GM12875 (cell line): ENCODE data around the gene ZNF343.
A peak's percentile ranks its signal among the peaks of the same experiment; 100 is the strongest.

ENCODE experiments used
- H3K4me3 ChIP-seq: one replicate; pipeline ENCODE4 v1.5.1; 2011; ENCODE audit warnings: low read depth, low read length, control low read depth
- TF ChIP-seq, protein P1 (sequence below): IDR thresholded peaks from 2 replicates; pipeline ENCODE4 v1.5.1; 2011; ENCODE audit warnings: low read depth, mild to moderate bottlenecking, control low read depth, inconsistent platforms, low read length, moderate library complexity, borderline replicate concordance; ENCODE audit not compliant: insufficient read depth

The ZNF343 gene

DNA sequence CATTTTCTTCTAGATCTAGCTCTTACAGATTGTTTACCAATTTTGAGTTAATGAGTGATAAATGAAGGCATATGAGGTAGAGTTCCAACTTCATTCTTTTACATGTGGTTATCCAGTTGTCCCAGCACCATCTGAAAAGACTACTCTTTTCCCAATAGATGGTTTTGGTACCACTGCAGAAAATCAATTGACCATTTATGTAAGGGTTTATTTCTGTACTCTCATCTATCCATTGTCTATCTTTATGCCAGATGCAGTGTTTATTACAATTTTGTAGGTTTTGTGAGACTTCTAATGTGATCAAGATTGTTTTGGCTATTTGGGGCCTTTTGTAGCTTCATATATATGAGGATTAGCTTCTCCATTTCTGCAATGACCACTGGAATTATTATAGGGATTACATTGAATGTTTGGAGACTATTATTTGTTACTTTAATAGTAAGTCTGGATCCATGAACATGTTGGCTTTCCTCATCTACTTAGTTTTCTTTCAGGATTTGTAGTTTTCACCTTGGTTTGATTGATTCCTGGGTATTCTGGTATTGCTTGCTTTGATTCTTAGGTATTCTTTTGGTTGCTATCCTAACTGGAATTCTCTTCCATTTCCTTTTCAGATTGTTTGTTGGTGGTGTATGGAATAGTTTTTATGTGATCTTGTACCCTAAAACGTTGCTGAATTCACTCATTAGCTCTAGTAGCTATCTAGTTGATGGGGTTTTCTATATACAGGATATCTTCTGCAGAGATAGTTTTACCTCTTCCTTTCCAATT, 48.5 kb downstream of the ZNF343 start:
- H3K4me3 ChIP-seq = no peak overlapping the region
- TF ChIP-seq, protein P1, sequence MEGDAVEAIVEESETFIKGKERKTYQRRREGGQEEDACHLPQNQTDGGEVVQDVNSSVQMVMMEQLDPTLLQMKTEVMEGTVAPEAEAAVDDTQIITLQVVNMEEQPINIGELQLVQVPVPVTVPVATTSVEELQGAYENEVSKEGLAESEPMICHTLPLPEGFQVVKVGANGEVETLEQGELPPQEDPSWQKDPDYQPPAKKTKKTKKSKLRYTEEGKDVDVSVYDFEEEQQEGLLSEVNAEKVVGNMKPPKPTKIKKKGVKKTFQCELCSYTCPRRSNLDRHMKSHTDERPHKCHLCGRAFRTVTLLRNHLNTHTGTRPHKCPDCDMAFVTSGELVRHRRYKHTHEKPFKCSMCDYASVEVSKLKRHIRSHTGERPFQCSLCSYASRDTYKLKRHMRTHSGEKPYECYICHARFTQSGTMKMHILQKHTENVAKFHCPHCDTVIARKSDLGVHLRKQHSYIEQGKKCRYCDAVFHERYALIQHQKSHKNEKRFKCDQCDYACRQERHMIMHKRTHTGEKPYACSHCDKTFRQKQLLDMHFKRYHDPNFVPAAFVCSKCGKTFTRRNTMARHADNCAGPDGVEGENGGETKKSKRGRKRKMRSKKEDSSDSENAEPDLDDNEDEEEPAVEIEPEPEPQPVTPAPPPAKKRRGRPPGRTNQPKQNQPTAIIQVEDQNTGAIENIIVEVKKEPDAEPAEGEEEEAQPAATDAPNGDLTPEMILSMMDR = no peak

DNA sequence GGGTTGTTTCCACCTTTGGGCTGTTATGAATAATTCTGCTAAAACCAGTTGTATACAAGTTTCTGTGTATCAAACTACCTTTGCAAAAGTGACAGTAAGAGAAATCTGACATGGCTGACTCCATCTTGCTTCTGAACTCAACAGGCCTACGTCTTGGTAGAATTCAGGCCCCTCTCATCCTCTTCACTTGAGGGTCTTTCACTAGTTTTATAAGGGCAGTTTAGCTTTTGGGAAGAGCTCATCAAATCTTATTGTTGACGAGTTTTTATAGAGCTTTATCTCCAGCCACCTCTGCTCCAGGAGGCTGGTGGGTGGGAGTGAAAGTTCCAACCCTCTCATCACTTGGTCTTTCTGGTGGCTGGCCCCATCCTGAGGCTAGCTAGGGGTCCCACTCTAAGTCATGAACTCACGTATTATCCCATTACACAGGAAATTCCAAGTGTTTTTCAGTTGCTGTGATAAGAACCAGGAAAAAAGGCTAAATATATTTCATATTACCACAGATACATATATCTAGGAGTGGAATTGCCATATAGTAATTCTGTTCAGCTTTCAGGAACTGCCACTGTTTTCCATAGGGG, 49.7 kb downstream of the ZNF343 start:
- TF ChIP-seq, protein P1 = no peak

DNA sequence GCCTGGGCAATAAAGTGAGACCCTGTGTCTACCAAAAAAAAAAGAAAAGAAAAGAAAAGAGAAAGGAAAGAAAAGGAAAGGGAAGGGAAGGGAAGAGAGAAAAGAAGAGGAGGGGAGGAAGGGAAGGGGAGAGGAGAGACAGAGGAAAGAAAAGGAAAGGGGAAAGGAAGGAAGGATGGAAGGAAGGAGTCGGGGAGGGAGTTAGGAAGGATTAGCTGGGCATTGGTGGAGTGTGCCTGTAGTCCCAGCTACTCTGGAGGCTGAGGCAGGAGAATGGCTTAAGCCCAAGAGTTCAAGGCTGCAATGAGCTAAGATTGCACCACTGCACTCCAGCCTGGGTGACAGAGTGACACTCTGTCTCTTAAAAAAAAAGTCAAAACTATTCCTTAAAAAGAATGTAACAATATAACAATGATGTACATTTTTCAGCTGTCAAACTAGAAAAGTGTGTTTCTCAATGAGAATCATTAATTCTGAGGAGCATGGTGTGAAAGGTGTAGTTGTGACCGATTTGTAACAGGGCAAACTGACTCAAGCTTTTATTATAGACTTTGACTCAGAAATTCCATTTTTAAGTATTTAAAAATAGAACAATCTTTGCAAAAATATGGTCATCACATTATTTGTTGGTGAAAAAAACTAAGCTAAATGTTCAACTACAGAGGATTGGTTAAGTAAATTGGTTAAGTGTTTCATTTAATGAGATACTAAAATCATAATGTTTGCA, 52.8 kb downstream of the ZNF343 start:
- H3K4me3 ChIP-seq = no peak overlapping the region
- TF ChIP-seq, protein P1 = no peak

More for the DNA sequence above, 49.7 kb downstream of the ZNF343 start:
- H3K4me3 ChIP-seq = no peak overlapping the region

DNA sequence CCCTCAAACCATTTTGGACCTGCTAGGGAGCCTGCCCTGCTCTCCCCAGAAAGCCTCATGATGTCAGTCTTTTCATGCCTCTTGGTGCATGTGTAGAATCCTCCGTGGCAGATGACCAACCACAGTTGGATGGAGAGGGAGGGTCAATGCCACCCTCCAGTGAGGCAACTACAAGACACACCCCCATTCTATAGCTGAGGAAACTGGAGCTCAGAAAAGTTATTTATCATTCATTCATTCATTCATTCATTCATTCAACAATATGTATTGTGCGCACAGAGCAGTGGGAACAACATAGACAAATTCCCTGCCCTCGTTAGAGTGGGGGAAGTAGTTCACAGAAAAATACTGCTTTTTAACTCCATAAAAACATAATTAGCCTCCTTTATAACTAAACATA, 54.9 kb downstream of the ZNF343 start:
- H3K4me3 ChIP-seq = no peak overlapping the region
- TF ChIP-seq, protein P1 = no peak

- H3K4me3 ChIP-seq = no peak overlapping the region
- TF ChIP-seq, protein P1 = peak; percentile 86
Measured at GRCh38 chr20:2451939-2452732, 56.6 kb downstream of the ZNF343 start.

GRCh38 chr20:2451422-2451821, 57.3 kb downstream of the ZNF343 start:
- H3K4me3 ChIP-seq = no peak overlapping the region
- TF ChIP-seq, protein P1 = no peak
